GM18505 (cell line): ENCODE results near the gene CCDC106.

ENCODE experiments used
- ATAC-seq: cut with Tn5 transposase; IDR thresholded peaks from one replicate; pipeline ENCODE4 v1.9.1; 2021; ENCODE audit not compliant: unreplicated experiment
- POLR2A ChIP-seq: IDR thresholded peaks from 4 replicates; pipeline ENCODE4 v1.6.1; 2011; ENCODE audit warnings: borderline replicate concordance; ENCODE audit not compliant: insufficient read depth, insufficient read length; ENCODE audit errors: extremely low read depth

CCDC106 gene

GRCh38 chr19:55647732-55648584 is at the start of gene CCDC106:
TSS of gene CCDC106 (plus strand) at chr19:55648212. CDS start at chr19:55649047, 835 bp downstream.
- ATAC-seq, result no peak
- peak; percentile 13 for TF ChIP-seq POLR2A

DNA sequence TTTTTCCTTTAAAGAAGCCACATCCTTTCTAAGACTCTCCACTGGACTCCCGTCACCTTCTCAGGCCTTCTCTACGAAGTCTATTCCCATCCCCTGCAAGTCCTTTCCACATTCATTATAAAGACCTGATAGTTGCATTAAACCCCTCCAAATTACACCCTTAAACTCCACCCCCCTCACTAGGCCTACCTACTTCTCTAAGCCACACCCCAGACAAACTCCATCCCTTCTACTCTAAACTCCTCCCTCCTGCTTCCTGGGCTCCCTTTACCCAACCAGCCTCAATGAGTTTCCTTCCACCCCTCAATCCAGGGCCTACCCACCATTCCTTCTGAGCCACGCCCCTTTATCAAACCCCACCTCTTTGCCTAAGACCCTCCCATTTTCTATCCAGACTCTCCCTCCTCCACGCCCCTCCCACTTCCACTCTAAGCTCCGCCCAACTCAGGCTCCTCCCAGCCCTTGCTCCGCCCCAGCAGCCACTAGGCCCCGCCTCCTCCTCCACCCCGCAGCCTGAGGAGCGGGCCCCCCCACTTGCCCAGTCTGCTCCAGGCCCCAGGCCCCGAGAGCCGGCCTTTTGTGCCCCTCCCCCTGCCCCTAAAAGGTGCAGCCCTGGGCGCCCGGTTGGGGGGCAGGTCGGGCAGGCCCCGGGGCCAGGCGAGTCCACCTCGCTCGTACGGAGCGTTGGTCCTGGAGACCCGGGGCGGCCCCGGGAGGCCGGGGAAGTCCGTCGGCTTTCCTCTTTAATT is 49.1 kb upstream of the CCDC106 start:
- peak; percentile 56 for ATAC-seq
- peak; percentile 68 for TF ChIP-seq POLR2A

- peak; percentile 44 for ATAC-seq
- no peak for TF ChIP-seq POLR2A
Measured at GRCh38 chr19:55599468-55599841, 48.6 kb upstream of the CCDC106 start, which contains the start of gene FIZ1. TSS of gene FIZ1 (minus strand) at chr19:55599517. CDS start at chr19:55597865, 1,652 bp downstream.

GRCh38 chr19:55599842-55600661 is 48.0 kb upstream of the CCDC106 start, which contains the start of gene ZNF524:
TSS of gene ZNF524 (plus strand) at chr19:55600288. CDS start at chr19:55602113, 1,825 bp downstream.
- peak; percentile 35 for ATAC-seq
- TF ChIP-seq POLR2A, result no peak

DNA sequence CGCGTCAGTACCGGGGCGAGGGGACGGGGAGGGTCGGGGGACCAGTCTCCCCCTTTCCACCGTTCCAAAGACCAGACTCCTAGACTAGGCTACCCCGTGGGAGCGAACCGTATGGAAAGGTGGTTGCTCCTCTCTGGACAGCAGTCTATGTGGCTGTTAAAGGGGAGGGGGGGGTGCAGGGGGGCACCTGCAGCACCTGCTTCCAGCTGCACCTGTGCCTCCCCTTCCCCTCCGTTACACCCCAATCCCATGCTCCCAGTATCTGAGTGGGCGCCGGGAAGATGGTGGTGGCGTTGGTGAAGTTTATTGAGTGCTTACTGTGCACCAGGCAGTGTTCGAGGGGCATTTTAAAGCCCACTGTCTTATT is 47.4 kb upstream of the CCDC106 start:
- ATAC-seq, result no peak
- peak; percentile 29 for TF ChIP-seq POLR2A

DNA sequence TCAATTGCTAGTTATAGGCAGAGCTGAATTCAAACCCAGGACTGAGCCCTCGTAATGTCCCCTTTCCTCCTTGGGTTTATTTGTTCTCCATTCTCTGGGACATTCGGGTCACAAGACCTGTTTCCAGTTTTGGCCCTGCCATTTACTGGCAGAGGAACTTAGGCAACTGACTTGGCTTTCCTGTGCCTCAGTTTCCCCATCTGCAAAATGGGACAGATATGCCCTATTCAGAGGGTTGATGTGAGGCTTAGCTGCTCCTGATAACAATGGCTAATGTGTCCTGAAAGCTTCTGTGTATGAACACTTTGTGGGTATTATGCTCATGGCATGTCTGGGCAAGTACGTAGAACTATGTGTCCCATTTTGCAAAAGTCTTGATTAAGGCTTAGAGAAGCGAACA is 46.9 kb upstream of the CCDC106 start:
- no peak for ATAC-seq
- no peak for TF ChIP-seq POLR2A

GRCh38 chr19:55602104-55603001 is 45.7 kb upstream of the CCDC106 start:
- no peak for TF ChIP-seq POLR2A
- no peak for ATAC-seq

DNA sequence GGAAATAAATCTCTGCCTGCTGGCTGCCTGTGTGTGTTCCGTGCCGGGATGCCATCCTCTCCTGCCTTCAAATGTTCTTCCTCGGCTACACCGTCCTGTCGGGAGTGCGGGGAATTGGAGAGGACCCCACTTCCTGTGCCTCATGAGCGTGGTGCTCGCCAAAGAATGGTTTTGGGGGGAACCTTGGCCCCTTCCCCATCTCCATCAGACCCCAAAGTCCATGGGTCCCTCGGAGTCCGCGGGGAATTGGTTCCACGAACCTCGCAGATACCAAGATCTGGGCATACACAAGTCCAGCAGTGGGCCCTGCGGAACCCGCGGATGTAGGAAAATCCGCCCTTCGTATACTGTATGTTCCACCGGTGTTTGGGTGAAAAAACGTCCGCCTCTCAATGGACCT is 44.9 kb upstream of the CCDC106 start:
- TF ChIP-seq POLR2A, result no peak
- no peak for ATAC-seq

GRCh38 chr19:55603581-55604292 is 44.3 kb upstream of the CCDC106 start:
- ATAC-seq, result no peak
- TF ChIP-seq POLR2A, result no peak

DNA sequence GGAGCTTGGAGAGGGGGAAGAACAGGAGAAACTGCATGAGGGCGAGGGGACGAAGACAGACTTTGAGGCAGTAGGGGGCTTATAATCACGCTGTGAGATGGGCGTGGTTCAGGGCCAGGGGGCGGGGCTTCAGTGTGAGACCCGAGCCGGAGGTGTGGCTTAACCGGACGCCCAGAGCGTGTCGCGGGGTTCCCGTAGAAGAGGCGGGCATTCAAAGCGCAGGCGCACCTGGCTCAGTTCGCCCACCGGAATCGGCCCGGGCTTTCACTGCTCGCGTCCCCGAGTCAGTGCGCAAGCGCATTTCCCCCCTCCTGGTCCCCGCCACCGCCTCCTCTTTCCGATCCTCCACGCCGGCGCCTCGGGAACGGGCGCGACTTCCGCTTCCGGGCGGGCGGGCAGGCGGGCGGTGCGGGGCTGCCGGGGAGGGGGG is 42.8 kb upstream of the CCDC106 start:
- TF ChIP-seq POLR2A, result peak; percentile 14
- ATAC-seq, result peak; percentile 67

- peak; percentile 53 for TF ChIP-seq POLR2A
- peak; percentile 32 for ATAC-seq
Measured at GRCh38 chr19:55605637-55606470, 42.2 kb upstream of the CCDC106 start, which contains the start of gene ZNF865. TSS of gene ZNF865 (plus strand) at chr19:55605647. CDS start at chr19:55613619, 7,972 bp downstream.

GRCh38 chr19:55606471-55606787 is 41.6 kb upstream of the CCDC106 start:
- TF ChIP-seq POLR2A, result no peak
- no peak for ATAC-seq
